ENCODE measurements around the gene SPOCK1.

GRCh38 chr5:137191179-137191578 is 307.9 kb downstream of the SPOCK1 start:
- TF ChIP-seq CTCF (conservative IDR thresholded peaks at IDR 0.05) (no peak), EZH2 (IDR thresholded peaks at IDR 0.05; ENCODE audit: low read depth) (no peak)

All from PC-9 (cell line).